SJCRH30 (cell line): ENCODE results near the gene PRCP. TPM values are rescaled to one million over a fixed set of nuclear protein-coding genes. Genes with fewer than 3 reads are reported as not detected.

Source experiments
- DNase-seq, 2 experiments: peaks; one replicate each; pipeline ENCODE4 v3.0.0-alpha.2; 2015 to 2020
- H3K27ac ChIP-seq: fragments of 250-450 bp; sonication (Bioruptor Pico); 2 replicates; pipeline ENCODE4 v1.5.1; 2020; ENCODE audit warnings: mild to moderate bottlenecking, moderate library complexity
- H3K27me3 ChIP-seq: fragments of 250-450 bp; sonication (Bioruptor Pico); 2 replicates; pipeline ENCODE4 v1.5.1; 2020; ENCODE audit warnings: mild to moderate bottlenecking, moderate library complexity
- H3K36me3 ChIP-seq: fragments of 250-450 bp; sonication (Bioruptor Pico); 2 replicates; pipeline ENCODE4 v1.5.1; 2020; ENCODE audit warnings: mild to moderate bottlenecking, moderate library complexity
- H3K4me1 ChIP-seq: fragments of 250-450 bp; sonication (Bioruptor Pico); 2 replicates; pipeline ENCODE4 v1.5.1; 2020; ENCODE audit warnings: mild to moderate bottlenecking, moderate library complexity
- H3K4me3 ChIP-seq: fragments of 250-450 bp; sonication (Bioruptor Pico); 2 replicates; pipeline ENCODE4 v1.5.1; 2020; ENCODE audit warnings: mild to moderate bottlenecking, moderate library complexity
- H3K9me3 ChIP-seq: fragments of 250-450 bp; sonication (Bioruptor Pico); replicated peaks from 2 replicates; pipeline ENCODE4 v1.5.1; 2020; ENCODE audit warnings: mild to moderate bottlenecking, moderate library complexity
- total RNA-seq: library from RNA; depleted of rRNA; stranded (reverse); fragments of >200 nt; shearing (Covaris generic); gene quantifications from 2 replicates; pipeline ENCODE4 v1.2.3, GENCODE V29; 2014

The PRCP gene
- total RNA-seq, 1 experiment from 2014 or later: 72.1 TPM

- Histone ChIP-seq H3K27ac (peak overlapping the region; percentile 77; the same call in 1 of the 2 replicates), H3K4me1 (peaks cover 8% of the 10 kb centered on the region), H3K36me3 (no peaks in the 10 kb centered on the region), H3K9me3 (no peaks in the 10 kb centered on the region), H3K27me3 (no peaks in the 10 kb centered on the region), H3K4me3 (peak overlapping the region; percentile 82)
- DNase-seq: peak; percentile 8 to 31
Observed at GRCh38 chr11:82899186-82899820, 927 bp downstream of the PRCP start.

- H3K4me1 ChIP-seq: peaks cover 8% of the 10 kb centered on the region
- H3K4me3 ChIP-seq: no peak overlapping the region
- H3K27me3 ChIP-seq: no peaks in the 10 kb centered on the region
- no peaks in the 10 kb centered on the region for H3K9me3 ChIP-seq
- no peak for DNase-seq
- no peaks in the 10 kb centered on the region for H3K36me3 ChIP-seq
- H3K27ac ChIP-seq: no peak overlapping the region
Observed at GRCh38 chr11:82898241-82898640, 2.0 kb downstream of the PRCP start.

GRCh38 chr11:82896183-82896582 is 4.0 kb downstream of the PRCP start:
- Histone ChIP-seq H3K4me3 (no peak overlapping the region), H3K36me3 (no peaks in the 10 kb centered on the region), H3K27ac (no peak overlapping the region), H3K9me3 (no peaks in the 10 kb centered on the region), H3K27me3 (no peaks in the 10 kb centered on the region), H3K4me1 (peaks cover 8% of the 10 kb centered on the region)
- DNase-seq: no peak

- no peak overlapping the region for H3K27ac ChIP-seq
- H3K4me3 ChIP-seq: no peak overlapping the region
- peaks cover 8% of the 10 kb centered on the region for H3K4me1 ChIP-seq
- H3K9me3 ChIP-seq: no peaks in the 10 kb centered on the region
- H3K27me3 ChIP-seq: no peaks in the 10 kb centered on the region
- no peak for DNase-seq
- H3K36me3 ChIP-seq: no peaks in the 10 kb centered on the region
Observed at GRCh38 chr11:82895437-82896091, 4.7 kb downstream of the PRCP start.

GRCh38 chr11:82892611-82893169 is 7.5 kb downstream of the PRCP start:
- no peak for DNase-seq
- Histone ChIP-seq H3K9me3 (no peaks in the 10 kb centered on the region), H3K36me3 (no peaks in the 10 kb centered on the region), H3K27me3 (no peaks in the 10 kb centered on the region), H3K4me3 (no peak overlapping the region), H3K4me1 (peaks cover 3% of the 10 kb centered on the region; the same call in 1 of the 2 replicates), H3K27ac (no peak overlapping the region)

- Histone ChIP-seq H3K4me3 (no peak overlapping the region), H3K27me3 (no peaks in the 10 kb centered on the region), H3K36me3 (no peaks in the 10 kb centered on the region), H3K4me1 (no peaks in the 10 kb centered on the region), H3K27ac (no peak overlapping the region), H3K9me3 (no peaks in the 10 kb centered on the region)
- no peak for DNase-seq
Observed at GRCh38 chr11:82890936-82891335, 9.3 kb downstream of the PRCP start.

- H3K4me3 ChIP-seq: no peak overlapping the region
- no peak for DNase-seq
- no peak overlapping the region for H3K27ac ChIP-seq
- no peaks in the 10 kb centered on the region for H3K4me1 ChIP-seq
- no peaks in the 10 kb centered on the region for H3K36me3 ChIP-seq
- no peaks in the 10 kb centered on the region for H3K9me3 ChIP-seq
- no peaks in the 10 kb centered on the region for H3K27me3 ChIP-seq
Observed at GRCh38 chr11:82890002-82890341, 10.3 kb downstream of the PRCP start.

GRCh38 chr11:82889133-82890001 is 10.9 kb downstream of the PRCP start:
- H3K36me3 ChIP-seq: no peaks in the 10 kb centered on the region
- H3K27ac ChIP-seq: no peak overlapping the region
- DNase-seq: no peak
- H3K9me3 ChIP-seq: no peaks in the 10 kb centered on the region
- no peak overlapping the region for H3K4me3 ChIP-seq
- H3K4me1 ChIP-seq: no peaks in the 10 kb centered on the region
- no peaks in the 10 kb centered on the region for H3K27me3 ChIP-seq

GRCh38 chr11:82883853-82884252 is 16.4 kb downstream of the PRCP start:
- DNase-seq: no peak
- H3K4me3 ChIP-seq: no peak overlapping the region
- H3K27me3 ChIP-seq: no peaks in the 10 kb centered on the region
- peaks cover 7% of the 10 kb centered on the region; the same call in 1 of the 2 replicates for H3K36me3 ChIP-seq
- 0 out of 2 replicates have a peak, but pooled peaks cover 6% of the 10 kb centered on the region for H3K9me3 ChIP-seq
- H3K4me1 ChIP-seq: no peaks in the 10 kb centered on the region
- no peak overlapping the region for H3K27ac ChIP-seq

GRCh38 chr11:82874646-82875523 is 25.3 kb downstream of the PRCP start:
- H3K36me3 ChIP-seq: peaks cover 7% of the 10 kb centered on the region; the same call in 1 of the 2 replicates
- peaks cover 12% of the 10 kb centered on the region for H3K4me1 ChIP-seq
- no peak overlapping the region for H3K4me3 ChIP-seq
- H3K27me3 ChIP-seq: no peaks in the 10 kb centered on the region
- DNase-seq: peak; percentile 30 to 57
- peaks cover 20% of the 10 kb centered on the region; the same call in 1 of the 2 replicates for H3K9me3 ChIP-seq
- no peak overlapping the region for H3K27ac ChIP-seq

- no peak overlapping the region for H3K4me3 ChIP-seq
- H3K36me3 ChIP-seq: no peaks in the 10 kb centered on the region
- no peak overlapping the region for H3K27ac ChIP-seq
- no peak for DNase-seq
- H3K9me3 ChIP-seq: peaks cover 15% of the 10 kb centered on the region; the same call in 1 of the 2 replicates
- peaks cover 12% of the 10 kb centered on the region for H3K4me1 ChIP-seq
- H3K27me3 ChIP-seq: no peaks in the 10 kb centered on the region
Observed at GRCh38 chr11:82873919-82874333, 26.3 kb downstream of the PRCP start.

GRCh38 chr11:82872377-82873150 is 27.7 kb downstream of the PRCP start:
- no peak overlapping the region for H3K27ac ChIP-seq
- H3K4me3 ChIP-seq: no peak overlapping the region
- H3K27me3 ChIP-seq: no peaks in the 10 kb centered on the region
- H3K9me3 ChIP-seq: 0 out of 2 replicates have a peak, but pooled peaks cover 3% of the 10 kb centered on the region
- no peaks in the 10 kb centered on the region for H3K36me3 ChIP-seq
- H3K4me1 ChIP-seq: peaks cover 12% of the 10 kb centered on the region
- DNase-seq: no peak

GRCh38 chr11:82871646-82872045 is 28.6 kb downstream of the PRCP start:
- Histone ChIP-seq H3K27me3 (no peaks in the 10 kb centered on the region), H3K27ac (no peak overlapping the region), H3K4me3 (no peak overlapping the region), H3K4me1 (peaks cover 12% of the 10 kb centered on the region), H3K9me3 (peaks cover 3% of the 10 kb centered on the region; the same call in 1 of the 2 replicates), H3K36me3 (no peaks in the 10 kb centered on the region)
- DNase-seq: no peak
